Kidney glomerular epithelial cell (primary cell): Measurements from ENCODE around the gene DPPA5.
A peak's percentile ranks its signal among the peaks of the same experiment; 100 is the strongest.
"Not testable (repeated sequence)": the region's sequence is repeated elsewhere in the genome, so short reads cannot be mapped to it uniquely, and the experiment has no call there.

Experiments
- DNase-seq: peaks from one replicate; lab custom pipeline; 2025; lab: John Stamatoyannopoulos, UW

DPPA5 gene

DNA sequence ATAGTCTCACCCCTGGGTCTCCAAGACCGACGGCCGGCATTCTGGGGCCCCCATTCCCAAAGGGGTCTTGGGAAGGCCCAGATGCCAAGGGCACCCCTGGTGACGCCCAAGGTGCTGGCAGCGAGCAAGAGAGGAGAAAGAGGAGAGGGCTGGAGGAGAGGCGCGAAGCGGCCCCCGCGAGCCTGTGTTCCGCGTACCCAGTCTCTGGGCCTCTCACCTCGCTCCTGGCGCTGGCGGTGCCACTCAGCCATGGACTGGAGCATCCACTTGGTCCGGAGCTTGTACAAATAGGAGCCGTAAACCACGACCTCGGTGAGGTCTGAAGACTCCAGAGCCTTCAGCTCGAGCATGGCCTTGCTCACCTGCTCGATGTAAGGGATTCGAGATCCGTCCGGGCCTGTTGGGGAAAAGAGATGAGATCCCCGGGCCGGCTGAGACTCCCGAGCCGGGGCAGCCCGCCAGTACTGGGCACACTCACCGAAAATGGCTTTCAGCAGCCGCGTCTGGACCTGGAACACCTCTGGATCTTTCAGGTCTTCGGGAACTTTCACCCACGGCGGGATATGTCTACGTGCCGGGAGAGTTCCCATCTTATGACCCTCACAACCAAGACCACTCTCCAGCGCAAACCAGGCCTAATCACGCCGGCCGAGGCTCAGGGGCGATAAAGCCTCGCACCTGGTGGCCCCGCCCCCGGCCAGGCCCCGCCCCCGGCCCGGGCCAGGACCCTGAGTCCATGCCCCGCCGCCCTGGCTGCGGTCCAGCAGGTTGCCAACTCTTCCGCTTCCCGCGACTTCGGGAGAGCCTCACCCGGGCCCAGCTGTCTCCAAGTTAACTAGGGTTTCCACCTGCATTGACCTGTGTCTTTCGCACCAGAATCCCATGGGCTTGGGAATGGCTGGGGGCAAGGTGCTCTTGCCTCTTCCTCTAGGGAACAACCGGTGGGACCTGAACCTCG is at the start of gene DPPA5:
TSS of gene DPPA5 (minus strand) at position 641 of the 958 bp plus-strand sequence. CDS start at position 590, 51 bp downstream.
- no peak for DNase-seq

DNA sequence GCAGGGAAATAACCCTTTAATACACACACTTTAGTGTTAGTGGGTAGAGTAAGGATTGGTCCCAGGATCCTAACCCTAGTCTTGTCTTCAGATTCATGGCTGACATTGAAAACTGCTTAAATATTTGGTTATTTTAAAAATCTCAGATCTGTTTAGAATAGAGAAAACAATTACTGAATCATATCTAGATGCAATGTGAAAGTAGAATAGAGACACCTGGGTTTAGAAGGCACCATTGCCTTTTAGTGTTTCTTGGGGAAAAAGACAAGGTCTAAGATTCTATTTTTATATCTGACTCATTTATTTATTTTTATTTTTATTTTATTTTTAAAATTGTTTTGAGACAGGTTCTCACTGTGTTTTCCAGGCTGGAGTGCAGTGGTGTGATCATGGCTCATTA is 46.6 kb upstream of the DPPA5 start:
- no peak for DNase-seq

- no peak for DNase-seq
Observed at GRCh38 chr6:73395875-73396274, 41.8 kb upstream of the DPPA5 start.

- DNase-seq = no peak
Observed at GRCh38 chr6:73394577-73395354, 40.7 kb upstream of the DPPA5 start, which contains the start of gene DDX43. DDX43 (plus strand) TSS chr6:73394828; CDS start chr6:73394906, 78 bp downstream.

DNA sequence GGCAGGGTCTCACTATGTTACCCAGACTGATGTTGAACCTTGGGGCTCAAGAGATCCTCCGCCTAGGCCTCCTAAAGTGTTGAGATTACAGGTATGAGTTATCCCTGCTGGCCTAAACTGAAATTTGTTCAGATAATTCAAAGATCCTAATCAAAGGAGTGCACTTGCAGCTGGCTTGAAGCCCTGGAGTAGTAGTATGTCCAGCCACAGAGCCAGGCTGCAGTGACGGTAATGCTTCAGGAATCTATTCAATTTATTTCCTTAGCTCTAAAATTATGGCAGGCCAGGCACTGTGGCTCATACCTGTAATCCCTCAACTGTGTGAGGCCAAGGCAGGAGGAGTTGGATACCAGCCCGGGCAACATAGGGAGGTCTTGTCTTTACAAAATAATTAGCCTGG is 39.2 kb upstream of the DPPA5 start:
- no peak for DNase-seq

DNA sequence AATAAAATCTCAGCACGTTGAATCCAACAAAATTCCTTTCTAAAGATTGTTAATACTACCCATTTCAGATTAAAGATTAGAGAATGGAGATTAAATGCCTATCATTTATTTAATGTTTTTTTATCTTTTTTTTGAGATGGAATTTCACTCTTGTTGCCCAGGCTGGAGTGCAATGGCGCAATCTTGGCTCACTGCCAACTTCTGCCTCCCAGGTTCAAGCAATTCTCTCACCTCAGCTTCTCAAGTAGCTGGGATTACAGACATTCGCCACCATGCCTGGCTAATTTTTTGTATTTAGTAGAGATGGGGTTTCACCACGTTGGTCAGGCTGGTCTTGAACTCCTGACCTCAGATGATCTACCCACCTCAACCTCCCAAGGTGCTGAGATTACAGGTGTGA is 38.1 kb upstream of the DPPA5 start:
- DNase-seq = not testable (repeated sequence)

- DNase-seq = no peak
Observed at GRCh38 chr6:73391675-73392074, 37.6 kb upstream of the DPPA5 start.

DNA sequence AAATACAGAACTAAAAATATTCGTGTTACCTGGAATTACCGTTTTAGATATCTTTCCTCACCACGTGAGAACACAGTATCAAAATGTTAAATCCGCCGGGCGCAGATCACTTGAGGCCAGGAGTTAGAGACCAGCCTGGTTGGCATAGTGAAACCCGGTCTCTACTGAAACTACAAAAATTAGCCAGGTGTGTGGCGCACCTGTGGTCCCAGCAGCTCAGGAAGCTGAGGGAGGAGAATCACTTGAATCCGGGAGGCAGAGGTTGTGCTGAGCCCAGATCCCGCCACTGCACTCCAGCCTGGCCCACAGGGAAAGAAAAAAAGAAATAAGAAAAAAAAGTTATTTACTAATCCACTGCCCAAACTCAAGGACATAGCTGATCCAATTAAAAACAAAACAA is 35.8 kb upstream of the DPPA5 start:
- DNase-seq = no peak

- peak; percentile 64 for DNase-seq
Observed at GRCh38 chr6:73388800-73389512, 34.9 kb upstream of the DPPA5 start.

- DNase-seq = no peak
Observed at GRCh38 chr6:73388433-73388799, 34.3 kb upstream of the DPPA5 start.

DNA sequence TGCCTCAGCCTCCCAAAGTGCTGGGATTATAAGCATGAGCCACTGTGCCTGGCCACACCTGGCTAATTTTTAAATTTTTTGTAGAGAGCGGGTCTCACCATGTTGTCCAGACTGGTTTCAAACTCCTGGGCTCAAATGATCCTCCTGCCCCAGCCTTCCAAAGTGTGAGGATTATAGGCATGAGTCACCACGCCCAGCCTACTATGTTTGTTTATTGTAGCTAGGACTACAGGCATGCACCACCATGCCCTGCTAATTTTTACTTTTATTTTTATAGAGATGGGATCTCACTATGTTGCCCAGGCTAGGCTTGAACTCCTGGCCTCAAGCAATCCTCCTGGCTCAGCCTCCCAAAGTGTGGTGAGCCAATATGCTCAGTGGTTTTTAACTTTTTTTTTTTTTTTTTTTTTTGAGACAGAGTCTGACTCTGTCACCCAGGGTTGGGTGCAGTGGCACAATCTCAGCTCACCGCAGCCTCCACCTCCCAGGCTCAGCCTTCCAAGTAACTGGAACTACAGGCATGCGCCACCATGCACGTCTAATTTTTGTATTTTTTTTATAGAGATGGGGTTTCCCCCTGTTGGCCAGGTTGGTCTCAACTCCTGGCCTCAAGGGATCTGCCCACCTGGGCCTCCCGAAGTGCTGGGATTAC is 28.5 kb upstream of the DPPA5 start:
- DNase-seq = no peak

DNA sequence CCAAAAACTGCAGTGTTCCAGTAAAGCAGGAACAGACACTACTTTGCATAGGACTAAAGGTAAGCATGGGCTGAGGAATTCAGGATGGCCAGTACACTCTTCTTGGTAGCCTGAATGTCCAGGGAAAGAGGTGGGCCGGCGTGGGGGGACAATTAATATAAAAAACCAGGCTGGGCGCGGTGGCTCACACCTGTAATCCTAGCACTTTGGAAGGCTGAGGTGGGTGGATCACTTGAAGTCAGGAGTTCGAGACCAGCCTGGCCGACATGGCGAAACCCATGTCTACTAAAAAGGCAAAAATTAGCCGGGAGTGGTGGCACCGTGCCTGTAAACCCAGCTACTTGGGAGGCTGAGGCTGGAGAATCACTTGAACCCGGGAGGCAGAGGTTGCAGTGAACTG is 27.5 kb upstream of the DPPA5 start:
- not testable (repeated sequence) for DNase-seq

DNA sequence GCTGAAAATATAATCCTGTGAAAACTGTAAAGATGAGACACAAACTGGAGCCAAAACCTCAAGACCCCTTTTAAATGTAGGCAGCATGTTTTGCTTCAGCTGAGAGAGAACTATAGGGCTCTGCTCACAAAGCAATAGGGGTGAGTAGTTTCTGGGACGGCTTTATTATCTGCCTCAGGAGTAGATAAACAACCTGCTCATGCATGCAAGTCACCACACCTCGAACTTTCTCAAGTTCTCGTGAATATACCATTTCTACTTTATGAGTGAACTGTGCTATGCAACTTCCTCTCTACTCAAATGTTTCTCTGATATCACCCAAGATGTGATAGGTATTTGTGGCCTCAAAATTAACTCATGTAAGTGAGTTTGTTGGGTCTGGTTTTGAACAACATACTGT is 23.1 kb upstream of the DPPA5 start:
- DNase-seq = no peak

- DNase-seq = peak; percentile 37
Observed at GRCh38 chr6:73375216-73375615, 21.1 kb upstream of the DPPA5 start.

DNA sequence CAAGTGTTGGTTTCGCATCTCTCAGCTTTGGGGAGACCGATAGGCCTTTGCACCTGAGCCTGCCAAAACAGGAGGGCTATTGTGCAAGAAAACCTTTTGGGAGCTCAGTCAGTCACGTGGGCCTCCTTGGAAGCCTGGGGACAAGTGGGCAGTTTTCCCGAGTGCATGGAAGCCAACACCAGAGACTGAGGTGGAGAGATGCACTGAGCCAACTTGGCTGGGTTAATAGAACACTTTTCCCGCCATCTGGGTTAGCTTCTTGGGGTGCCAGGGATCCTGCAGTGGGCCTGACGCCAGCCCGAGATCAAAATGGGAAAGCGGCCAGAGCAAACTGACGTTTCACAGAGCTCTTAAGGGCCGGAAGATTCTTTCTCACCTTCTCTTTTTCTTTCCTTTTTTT is 18.4 kb upstream of the DPPA5 start:
- DNase-seq = no peak

GRCh38 chr6:73371984-73372383 is 17.9 kb upstream of the DPPA5 start:
- no peak for DNase-seq

- DNase-seq = no peak
Observed at GRCh38 chr6:73369563-73369962, 15.5 kb upstream of the DPPA5 start, which contains the start of gene OOEP. OOEP (minus strand) TSS chr6:73369897; CDS start chr6:73369792, 105 bp downstream.

DNA sequence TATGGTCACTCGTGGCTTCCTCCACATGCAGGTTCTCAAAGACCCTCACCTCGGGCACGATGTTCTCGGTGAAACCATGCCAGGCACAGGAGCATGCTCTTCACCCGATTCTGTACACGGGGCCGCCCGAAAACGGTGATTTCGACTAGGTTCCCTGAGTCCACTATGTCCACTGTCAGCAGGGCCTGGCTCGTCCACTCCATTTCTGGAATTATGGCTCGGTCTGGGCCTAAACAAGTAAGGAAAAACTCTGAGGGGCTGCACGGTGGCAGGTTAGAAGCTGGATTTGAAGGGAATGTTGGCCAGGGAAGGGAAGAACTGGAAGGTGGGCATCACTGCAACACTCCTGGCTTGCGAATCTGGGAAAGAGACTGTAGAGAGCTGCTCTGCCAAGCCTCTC is 15.1 kb upstream of the DPPA5 start:
- DNase-seq = no peak

DNA sequence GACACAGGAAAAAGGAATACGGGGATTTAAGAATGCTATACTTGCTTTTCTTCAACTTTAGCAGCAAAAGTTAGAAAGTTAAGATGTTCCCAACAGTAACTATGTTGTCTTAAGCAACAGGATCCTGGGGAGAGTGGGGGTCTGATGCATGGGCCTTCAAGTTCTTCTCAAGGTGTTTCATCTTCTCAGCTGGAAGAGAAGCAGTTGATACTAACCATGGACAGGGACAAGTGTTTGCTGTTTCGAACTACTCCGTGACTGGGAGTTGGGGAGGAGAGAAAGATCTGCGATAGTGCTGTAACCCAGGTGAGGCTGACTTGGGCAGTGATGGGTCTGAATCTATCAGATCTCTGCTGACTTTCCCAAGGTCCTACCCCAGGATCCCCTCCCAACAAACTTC is 14.6 kb upstream of the DPPA5 start:
- no peak for DNase-seq

- no peak for DNase-seq
Observed at GRCh38 chr6:73367761-73368355, 13.8 kb upstream of the DPPA5 start.

DNA sequence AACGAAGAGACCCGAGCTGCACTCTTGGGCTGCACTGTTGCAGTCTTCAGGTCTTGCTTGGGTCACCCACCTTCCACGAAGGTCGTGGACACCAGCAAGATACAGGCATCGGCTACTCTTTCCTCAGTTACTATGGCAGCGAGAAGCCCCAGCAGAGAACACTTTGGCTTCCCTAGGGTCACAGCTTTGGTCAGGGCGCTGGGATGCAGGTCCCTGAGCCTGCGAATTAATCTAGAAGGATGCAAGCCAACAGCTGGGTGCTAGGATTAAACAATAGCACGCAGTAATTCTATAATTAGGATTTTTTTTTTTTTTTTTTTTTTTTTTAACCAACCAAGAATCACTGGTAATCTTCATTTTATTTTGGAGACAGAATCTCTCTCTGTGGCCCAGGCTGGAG is 10.5 kb upstream of the DPPA5 start:
- no peak for DNase-seq
